ENCODE measurements around the gene KLHL7.
"Not testable (repeated sequence)": the region's sequence is repeated elsewhere in the genome, so short reads cannot be mapped to it uniquely, and the experiment has no call there.

- not testable (repeated sequence) for TF ChIP-seq CTCF (IDR thresholded peaks at IDR 0.05; ENCODE audit: low read depth, low read length); MAX (IDR thresholded peaks at IDR 0.05; ENCODE audit: low read depth, low read length); POLR2A (IDR thresholded peaks at IDR 0.05; ENCODE audit: extremely low read depth, insufficient read length)
These were observed 88.2 kb downstream of the KLHL7 start for GRCh38 chr7:23193650-23194227.

Data from NB4 (cell line).